Ectodermal cell (in vitro differentiated cells): ENCODE results near the gene CDH6.

Experiments used
- H3K27ac ChIP-seq: 2 replicates; pipeline ENCODE4 v1.7.0; 2013; ENCODE audit warnings: mild to moderate bottlenecking, low read depth, low read length; ENCODE audit not compliant: insufficient read depth, poor library complexity, severe bottlenecking
- H3K27me3 ChIP-seq: 2 replicates; pipeline ENCODE4 v1.7.0; 2013; ENCODE audit warnings: mild to moderate bottlenecking, low read length; ENCODE audit not compliant: insufficient read depth, control insufficient read depth, poor library complexity, severe bottlenecking
- H3K36me3 ChIP-seq: one replicate; pipeline ENCODE4 v1.7.0; 2013; ENCODE audit warnings: low read length; ENCODE audit not compliant: control insufficient read depth, insufficient read depth
- H3K4me1 ChIP-seq: one replicate; pipeline ENCODE4 v1.7.0; 2013; ENCODE audit warnings: low read length; ENCODE audit not compliant: control insufficient read depth, insufficient read depth
- H3K4me3 ChIP-seq: 2 replicates; pipeline ENCODE4 v1.7.0; 2013; ENCODE audit warnings: low read depth, low read length, control low read depth; ENCODE audit not compliant: insufficient read depth
- H3K9me3 ChIP-seq: 2 replicates; pipeline ENCODE4 v1.7.0; 2013; ENCODE audit warnings: mild to moderate bottlenecking, low read length, moderate library complexity; ENCODE audit not compliant: control insufficient read depth
- WGBS, 2 experiments: methylation state at CpG; one replicate each; pipeline ENCODE4 v1.1.7; 2013; ENCODE audit warnings: missing lambda C conversion rate in 2 of 2; 5-methylcytosine and 5-hydroxymethylcytosine counted together

CDH6 gene

GRCh38 chr5:31270396-31270795 lies 76.9 kb downstream of the CDH6 start:
- Histone ChIP-seq H3K27ac (no peak overlapping the region), H3K9me3 (no peaks in the 10 kb centered on the region), H3K27me3 (no peaks in the 10 kb centered on the region), H3K36me3 (no peaks in the 10 kb centered on the region), H3K4me1 (no peaks in the 10 kb centered on the region), H3K4me3 (no peak overlapping the region)
- 89 to 95% methylated on average over 5 of the region's 5 CpGs for WGBS, 2 experiments

- no peak overlapping the region for H3K27ac ChIP-seq
- H3K27me3 ChIP-seq, result no peaks in the 10 kb centered on the region
- H3K4me3 ChIP-seq, result no peak overlapping the region
- no peaks in the 10 kb centered on the region for H3K9me3 ChIP-seq
- H3K36me3 ChIP-seq, result no peaks in the 10 kb centered on the region
- 74 to 84% methylated on average over 6 of the region's 6 CpGs for WGBS, 2 experiments
- H3K4me1 ChIP-seq, result no peaks in the 10 kb centered on the region
Measured at GRCh38 chr5:31271567-31271966, 78.1 kb downstream of the CDH6 start.

- no peaks in the 10 kb centered on the region for H3K27me3 ChIP-seq
- H3K36me3 ChIP-seq, result no peaks in the 10 kb centered on the region
- H3K9me3 ChIP-seq, result no peaks in the 10 kb centered on the region
- H3K27ac ChIP-seq, result no peak overlapping the region
- H3K4me1 ChIP-seq, result no peaks in the 10 kb centered on the region
- H3K4me3 ChIP-seq, result no peak overlapping the region
- WGBS, 2 experiments, result 88 to 92% methylated on average over 10 of the region's 10 CpGs
Measured at GRCh38 chr5:31273161-31273560, 79.7 kb downstream of the CDH6 start.

GRCh38 chr5:31273631-31274378 lies 80.3 kb downstream of the CDH6 start:
- 79 to 84% methylated on average over 4 to 8 of the region's 8 CpGs for WGBS, 2 experiments
- Histone ChIP-seq H3K4me3 (no peak overlapping the region), H3K27ac (no peak overlapping the region), H3K27me3 (no peaks in the 10 kb centered on the region), H3K9me3 (no peaks in the 10 kb centered on the region), H3K36me3 (no peaks in the 10 kb centered on the region), H3K4me1 (no peaks in the 10 kb centered on the region)

GRCh38 chr5:31280210-31280609 lies 86.7 kb downstream of the CDH6 start:
- WGBS, 2 experiments, result 82 to 92% methylated on average over 4 of the region's 4 CpGs
- H3K9me3 ChIP-seq, result no peaks in the 10 kb centered on the region
- H3K36me3 ChIP-seq, result no peaks in the 10 kb centered on the region
- H3K4me3 ChIP-seq, result no peak overlapping the region
- H3K4me1 ChIP-seq, result no peaks in the 10 kb centered on the region
- no peaks in the 10 kb centered on the region for H3K27me3 ChIP-seq
- H3K27ac ChIP-seq, result no peak overlapping the region

GRCh38 chr5:31283326-31283725 lies 89.8 kb downstream of the CDH6 start:
- Histone ChIP-seq H3K27ac (no peak overlapping the region), H3K27me3 (no peaks in the 10 kb centered on the region), H3K4me3 (no peak overlapping the region), H3K4me1 (no peaks in the 10 kb centered on the region), H3K9me3 (no peaks in the 10 kb centered on the region), H3K36me3 (no peaks in the 10 kb centered on the region)
- 72 to 75% methylated on average over 2 of the region's 3 CpGs for WGBS, 2 experiments

GRCh38 chr5:31285025-31285424 lies 91.5 kb downstream of the CDH6 start:
- H3K27me3 ChIP-seq, result no peaks in the 10 kb centered on the region
- WGBS, 2 experiments, result 85 to 96% methylated on average over 2 of the region's 2 CpGs
- H3K4me3 ChIP-seq, result no peak overlapping the region
- H3K36me3 ChIP-seq, result no peaks in the 10 kb centered on the region
- no peaks in the 10 kb centered on the region for H3K4me1 ChIP-seq
- H3K9me3 ChIP-seq, result no peaks in the 10 kb centered on the region
- H3K27ac ChIP-seq, result no peak overlapping the region

GRCh38 chr5:31287985-31288384 lies 94.5 kb downstream of the CDH6 start:
- Histone ChIP-seq H3K4me1 (no peaks in the 10 kb centered on the region), H3K27me3 (no peaks in the 10 kb centered on the region), H3K27ac (no peak overlapping the region), H3K4me3 (no peak overlapping the region), H3K9me3 (no peaks in the 10 kb centered on the region), H3K36me3 (no peaks in the 10 kb centered on the region)

GRCh38 chr5:31289429-31289828 lies 95.9 kb downstream of the CDH6 start:
- no peak overlapping the region for H3K4me3 ChIP-seq
- H3K4me1 ChIP-seq, result no peaks in the 10 kb centered on the region
- no peak overlapping the region for H3K27ac ChIP-seq
- 84% methylated on average over 3 of the region's 3 CpGs for WGBS, 2 experiments
- no peaks in the 10 kb centered on the region for H3K9me3 ChIP-seq
- no peaks in the 10 kb centered on the region for H3K27me3 ChIP-seq
- no peaks in the 10 kb centered on the region for H3K36me3 ChIP-seq

GRCh38 chr5:31291323-31291854 lies 97.9 kb downstream of the CDH6 start:
- Histone ChIP-seq H3K36me3 (no peaks in the 10 kb centered on the region), H3K4me3 (no peak overlapping the region), H3K27me3 (no peaks in the 10 kb centered on the region), H3K9me3 (no peaks in the 10 kb centered on the region), H3K4me1 (no peaks in the 10 kb centered on the region), H3K27ac (no peak overlapping the region)
- WGBS, 2 experiments, result 76 to 82% methylated on average over 7 of the region's 7 CpGs
